ENCODE measurements around the gene CLEC10A.

CLEC10A gene

GRCh38 chr17:7114241-7114874, 34.3 kb upstream of the CLEC10A start, which contains the start of gene ASGR2:
Gene ASGR2 (minus strand): TSS chr17:7114822. CDS start chr17:7114240, 582 bp downstream.
- Mint-ChIP-seq H3K27ac (ENCODE audit: low read depth) (no peak within 1 kb of the TSS), H3K4me3 (no peak within 1 kb of the TSS), H3K27me3 (peaks cover 4% of the 10 kb centered on the region), H3K4me1 (peaks cover 6% of the 10 kb centered on the region), H3K9me3 (no peaks in the 10 kb centered on the region), H3K36me3 (ENCODE audit: insufficient read depth) (no peaks in the 10 kb centered on the region)
- ATAC-seq (replicated peaks; ENCODE audit: extremely low read depth, poor library complexity, severe bottlenecking) (no peak), DNase-seq (ENCODE audit: low spot score in 2 of 2) (no peak)

GRCh38 chr17:7113273-7114071, 33.4 kb upstream of the CLEC10A start:
- H3K4me1 Mint-ChIP-seq = peaks cover 8% of the 10 kb centered on the region
- H3K27me3 Mint-ChIP-seq = no peaks in the 10 kb centered on the region
- ATAC-seq (replicated peaks; ENCODE audit: extremely low read depth, poor library complexity, severe bottlenecking) (no peak), DNase-seq (ENCODE audit: low spot score in 2 of 2) (no peak)
- H3K9me3 Mint-ChIP-seq = no peaks in the 10 kb centered on the region
- H3K27ac Mint-ChIP-seq (ENCODE audit: low read depth) = no peak overlapping the region
- no peaks in the 10 kb centered on the region for H3K36me3 Mint-ChIP-seq (ENCODE audit: insufficient read depth)
- no peak overlapping the region for H3K4me3 Mint-ChIP-seq

- Mint-ChIP-seq H3K4me3 (no peak overlapping the region), H3K4me1 (peaks cover 8% of the 10 kb centered on the region), H3K27ac (ENCODE audit: low read depth) (no peak overlapping the region), H3K27me3 (no peaks in the 10 kb centered on the region), H3K36me3 (ENCODE audit: insufficient read depth) (no peaks in the 10 kb centered on the region), H3K9me3 (no peaks in the 10 kb centered on the region)
- no peak for ATAC-seq (replicated peaks; ENCODE audit: extremely low read depth, poor library complexity, severe bottlenecking)
- DNase-seq (ENCODE audit: low spot score in 2 of 2) = no peak
These were observed 32.6 kb upstream of the CLEC10A start for GRCh38 chr17:7112510-7113108.

- H3K9me3 Mint-ChIP-seq = no peaks in the 10 kb centered on the region
- no peaks in the 10 kb centered on the region for H3K27me3 Mint-ChIP-seq
- H3K36me3 Mint-ChIP-seq (ENCODE audit: insufficient read depth) = no peaks in the 10 kb centered on the region
- peaks cover 8% of the 10 kb centered on the region for H3K4me1 Mint-ChIP-seq
- H3K4me3 Mint-ChIP-seq = no peak overlapping the region
- H3K27ac Mint-ChIP-seq (ENCODE audit: low read depth) = no peak overlapping the region
- ATAC-seq (replicated peaks; ENCODE audit: extremely low read depth, poor library complexity, severe bottlenecking) (no peak), DNase-seq (ENCODE audit: low spot score in 2 of 2) (no peak)
These were observed 31.9 kb upstream of the CLEC10A start for GRCh38 chr17:7111784-7112509.

- no peak overlapping the region for H3K4me3 Mint-ChIP-seq
- no peak overlapping the region for H3K27ac Mint-ChIP-seq (ENCODE audit: low read depth)
- no peaks in the 10 kb centered on the region for H3K36me3 Mint-ChIP-seq (ENCODE audit: insufficient read depth)
- no peak for DNase-seq (ENCODE audit: low spot score in 2 of 2)
- peaks cover 8% of the 10 kb centered on the region for H3K4me1 Mint-ChIP-seq
- H3K9me3 Mint-ChIP-seq = no peaks in the 10 kb centered on the region
- no peak for ATAC-seq (replicated peaks; ENCODE audit: extremely low read depth, poor library complexity, severe bottlenecking)
- H3K27me3 Mint-ChIP-seq = no peaks in the 10 kb centered on the region
These were observed 30.7 kb upstream of the CLEC10A start for GRCh38 chr17:7110617-7111306.

GRCh38 chr17:7109461-7110322, 29.6 kb upstream of the CLEC10A start:
- Mint-ChIP-seq H3K27ac (ENCODE audit: low read depth) (peak overlapping the region; percentile 0), H3K4me3 (no peak overlapping the region), H3K9me3 (no peaks in the 10 kb centered on the region)

GRCh38 chr17:7108981-7109380, 28.9 kb upstream of the CLEC10A start:
- DNase-seq (ENCODE audit: low spot score in 2 of 2) = no peak

More at GRCh38 chr17:7109461-7110322, 29.6 kb upstream of the CLEC10A start:
- Mint-ChIP-seq H3K4me1 (peaks cover 8% of the 10 kb centered on the region), H3K36me3 (ENCODE audit: insufficient read depth) (no peaks in the 10 kb centered on the region), H3K27me3 (no peaks in the 10 kb centered on the region)
- DNase-seq (ENCODE audit: low spot score in 2 of 2) (no peak), ATAC-seq (replicated peaks; ENCODE audit: extremely low read depth, poor library complexity, severe bottlenecking) (no peak)

GRCh38 chr17:7108560-7108925, 28.5 kb upstream of the CLEC10A start:
- DNase-seq (ENCODE audit: low spot score in 2 of 2) (no peak), ATAC-seq (replicated peaks; ENCODE audit: extremely low read depth, poor library complexity, severe bottlenecking) (no peak)
- no peak overlapping the region for H3K27ac Mint-ChIP-seq (ENCODE audit: low read depth)
- H3K4me1 Mint-ChIP-seq = peaks cover 8% of the 10 kb centered on the region
- H3K4me3 Mint-ChIP-seq = no peak overlapping the region
- no peaks in the 10 kb centered on the region for H3K36me3 Mint-ChIP-seq (ENCODE audit: insufficient read depth)
- peaks cover 4% of the 10 kb centered on the region for H3K27me3 Mint-ChIP-seq
- H3K9me3 Mint-ChIP-seq = no peaks in the 10 kb centered on the region

More at GRCh38 chr17:7108981-7109380, 28.9 kb upstream of the CLEC10A start:
- Mint-ChIP-seq H3K4me3 (no peak overlapping the region), H3K4me1 (peaks cover 8% of the 10 kb centered on the region), H3K27me3 (no peaks in the 10 kb centered on the region), H3K36me3 (ENCODE audit: insufficient read depth) (no peaks in the 10 kb centered on the region), H3K9me3 (no peaks in the 10 kb centered on the region), H3K27ac (ENCODE audit: low read depth) (peak overlapping the region; percentile 0)
- no peak for ATAC-seq (replicated peaks; ENCODE audit: extremely low read depth, poor library complexity, severe bottlenecking)

GRCh38 chr17:7107795-7108559, 27.9 kb upstream of the CLEC10A start:
- DNase-seq (ENCODE audit: low spot score in 2 of 2) = no peak
- no peak overlapping the region for H3K4me3 Mint-ChIP-seq
- H3K36me3 Mint-ChIP-seq (ENCODE audit: insufficient read depth) = no peaks in the 10 kb centered on the region
- H3K27ac Mint-ChIP-seq (ENCODE audit: low read depth) = no peak overlapping the region
- H3K4me1 Mint-ChIP-seq = peaks cover 8% of the 10 kb centered on the region
- no peak for ATAC-seq (replicated peaks; ENCODE audit: extremely low read depth, poor library complexity, severe bottlenecking)
- peaks cover 10% of the 10 kb centered on the region for H3K27me3 Mint-ChIP-seq
- H3K9me3 Mint-ChIP-seq = no peaks in the 10 kb centered on the region

- H3K27me3 Mint-ChIP-seq = peaks cover 17% of the 10 kb centered on the region
- H3K9me3 Mint-ChIP-seq = no peaks in the 10 kb centered on the region
- ATAC-seq (replicated peaks; ENCODE audit: extremely low read depth, poor library complexity, severe bottlenecking) (no peak), DNase-seq (ENCODE audit: low spot score in 2 of 2) (no peak)
- H3K4me1 Mint-ChIP-seq = peaks cover 8% of the 10 kb centered on the region
- H3K4me3 Mint-ChIP-seq = no peak overlapping the region
- H3K27ac Mint-ChIP-seq (ENCODE audit: low read depth) = no peak overlapping the region
- no peaks in the 10 kb centered on the region for H3K36me3 Mint-ChIP-seq (ENCODE audit: insufficient read depth)
These were observed 27.1 kb upstream of the CLEC10A start for GRCh38 chr17:7107012-7107754.
